ENCODE results near the gene PHKA2.

PHKA2 gene

DNA sequence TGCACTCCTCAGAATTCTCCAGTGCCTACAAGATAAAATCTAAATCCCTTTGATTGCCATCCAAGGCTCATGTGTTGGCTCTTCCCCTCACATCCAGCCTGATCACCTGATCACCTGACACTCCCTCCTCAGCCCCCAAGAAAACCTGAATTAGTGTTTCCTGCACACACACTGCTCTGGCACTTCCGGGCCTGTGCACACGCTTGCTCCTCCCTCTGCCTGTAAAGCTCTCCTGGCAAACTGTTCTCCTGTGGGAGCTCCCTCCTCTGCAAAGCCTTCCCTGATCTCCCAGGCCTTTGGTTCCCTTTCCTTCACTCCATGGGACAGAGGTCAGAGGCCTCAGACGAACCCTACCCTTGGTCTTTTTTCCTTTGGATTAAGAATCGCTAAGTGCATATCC, 19.9 kb downstream of the PHKA2 start:
- no peak for DNase-seq (ENCODE audit: low read depth)
- TF ChIP-seq, protein P1, sequence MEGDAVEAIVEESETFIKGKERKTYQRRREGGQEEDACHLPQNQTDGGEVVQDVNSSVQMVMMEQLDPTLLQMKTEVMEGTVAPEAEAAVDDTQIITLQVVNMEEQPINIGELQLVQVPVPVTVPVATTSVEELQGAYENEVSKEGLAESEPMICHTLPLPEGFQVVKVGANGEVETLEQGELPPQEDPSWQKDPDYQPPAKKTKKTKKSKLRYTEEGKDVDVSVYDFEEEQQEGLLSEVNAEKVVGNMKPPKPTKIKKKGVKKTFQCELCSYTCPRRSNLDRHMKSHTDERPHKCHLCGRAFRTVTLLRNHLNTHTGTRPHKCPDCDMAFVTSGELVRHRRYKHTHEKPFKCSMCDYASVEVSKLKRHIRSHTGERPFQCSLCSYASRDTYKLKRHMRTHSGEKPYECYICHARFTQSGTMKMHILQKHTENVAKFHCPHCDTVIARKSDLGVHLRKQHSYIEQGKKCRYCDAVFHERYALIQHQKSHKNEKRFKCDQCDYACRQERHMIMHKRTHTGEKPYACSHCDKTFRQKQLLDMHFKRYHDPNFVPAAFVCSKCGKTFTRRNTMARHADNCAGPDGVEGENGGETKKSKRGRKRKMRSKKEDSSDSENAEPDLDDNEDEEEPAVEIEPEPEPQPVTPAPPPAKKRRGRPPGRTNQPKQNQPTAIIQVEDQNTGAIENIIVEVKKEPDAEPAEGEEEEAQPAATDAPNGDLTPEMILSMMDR (IDR thresholded peaks at IDR 0.05; ENCODE audit: control insufficient read depth, insufficient read depth, low read depth, low read length, missing control alignments), result no peak
- no peak overlapping the region for H3K4me3 ChIP-seq (ENCODE audit: control insufficient read depth, low read depth, low read length)

DNA sequence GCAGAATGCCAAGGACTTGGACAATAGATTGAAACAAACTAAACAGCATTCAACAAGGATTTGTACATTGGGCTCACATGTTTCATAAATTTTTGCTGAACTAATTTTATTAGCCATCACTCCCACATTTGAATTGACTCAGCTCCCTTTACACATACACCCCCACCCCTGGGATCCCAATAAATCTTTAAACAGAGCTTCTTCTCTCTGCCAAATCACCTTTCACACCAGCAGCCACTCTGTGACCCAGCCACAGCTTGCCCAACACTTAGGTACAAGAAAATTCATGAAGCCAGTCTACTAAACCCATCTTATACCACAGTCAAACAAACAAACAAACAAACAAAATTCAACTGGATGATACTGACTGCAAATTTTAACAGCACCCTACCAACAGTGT, 21.6 kb downstream of the PHKA2 start:
- DNase-seq (ENCODE audit: low read depth), result no peak
- TF ChIP-seq, protein P1 (IDR thresholded peaks at IDR 0.05; ENCODE audit: control insufficient read depth, insufficient read depth, low read depth, low read length, missing control alignments), result no peak
- H3K4me3 ChIP-seq (ENCODE audit: control insufficient read depth, low read depth, low read length), result no peak overlapping the region

DNA sequence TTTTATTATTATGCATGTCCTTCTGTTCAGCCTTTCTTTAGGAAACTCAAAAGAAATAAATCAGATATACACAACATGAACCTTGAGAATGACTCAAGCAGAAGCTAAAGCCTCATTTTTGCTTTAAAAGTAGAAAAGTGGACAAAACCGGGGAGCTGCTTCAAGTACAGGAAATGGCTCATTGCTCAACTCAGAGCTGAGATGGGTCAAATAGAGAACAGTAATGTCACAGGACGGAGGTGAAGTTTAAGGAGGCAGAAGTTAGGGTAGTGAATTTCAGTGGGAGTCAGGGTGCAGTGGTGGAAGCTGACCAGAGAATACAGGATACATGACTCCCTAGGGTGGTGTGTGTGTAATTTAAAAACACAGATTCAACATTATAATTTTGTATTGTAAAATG, 22.2 kb downstream of the PHKA2 start:
- no peak for DNase-seq (ENCODE audit: low read depth)
- TF ChIP-seq, protein P1 (IDR thresholded peaks at IDR 0.05; ENCODE audit: control insufficient read depth, insufficient read depth, low read depth, low read length, missing control alignments), result no peak
- no peak overlapping the region for H3K4me3 ChIP-seq (ENCODE audit: control insufficient read depth, low read depth, low read length)

DNA sequence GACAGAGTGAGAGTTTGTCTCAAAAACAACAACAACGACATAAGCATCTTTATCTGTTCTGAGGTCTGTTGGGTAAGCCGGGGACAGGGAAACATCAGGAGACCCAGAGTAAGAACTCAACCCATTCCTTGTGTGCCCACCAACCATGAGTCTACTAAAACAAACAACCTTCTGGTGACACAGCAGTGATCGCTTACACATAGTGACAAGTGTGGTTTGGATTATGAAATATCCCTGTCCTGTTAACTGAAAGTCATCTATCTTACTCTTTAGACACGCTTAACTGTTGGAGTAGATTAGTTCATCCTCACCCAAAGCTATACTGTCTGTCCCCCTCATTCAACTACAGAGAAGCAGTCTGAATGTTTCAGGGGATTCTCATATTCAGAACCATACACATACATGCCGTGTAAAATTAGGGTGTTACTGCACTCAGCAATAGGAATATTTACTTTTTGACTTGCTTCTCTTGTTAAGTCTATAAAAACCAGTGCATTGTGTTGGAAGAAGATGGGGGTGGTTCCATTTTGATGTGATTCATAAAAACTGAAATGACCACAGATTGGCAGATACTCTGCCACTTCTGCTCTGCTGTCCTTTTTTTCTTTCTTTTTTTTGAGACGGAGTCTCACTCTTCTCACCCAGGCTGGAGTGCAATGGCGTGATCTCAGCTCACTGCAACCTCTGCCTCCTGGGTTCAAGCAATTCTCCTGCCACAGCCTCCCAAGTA, 27.4 kb downstream of the PHKA2 start:
- no peak overlapping the region for H3K4me3 ChIP-seq (ENCODE audit: control insufficient read depth, low read depth, low read length)
- DNase-seq (ENCODE audit: low read depth), result no peak
- TF ChIP-seq, protein P1 (IDR thresholded peaks at IDR 0.05; ENCODE audit: control insufficient read depth, insufficient read depth, low read depth, low read length, missing control alignments), result no peak

DNA sequence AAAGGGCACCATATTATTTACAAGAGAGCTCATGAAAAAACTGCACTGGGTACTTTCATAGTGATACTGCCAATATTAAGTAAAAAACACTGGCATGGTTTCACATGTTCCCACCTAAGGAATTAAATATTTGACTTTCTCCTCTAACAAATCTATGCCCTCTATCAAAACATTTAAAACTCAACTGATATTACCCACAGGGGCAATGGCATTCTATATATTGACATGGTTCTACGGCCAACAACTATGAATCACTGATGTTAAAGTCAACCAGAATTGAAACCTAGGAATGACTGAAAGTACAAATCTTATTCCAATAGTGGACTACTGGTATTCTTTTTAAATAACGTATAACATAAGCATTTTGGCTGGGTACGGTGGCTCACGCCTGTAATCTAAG, 28.2 kb downstream of the PHKA2 start:
- TF ChIP-seq, protein P1 (IDR thresholded peaks at IDR 0.05; ENCODE audit: control insufficient read depth, insufficient read depth, low read depth, low read length, missing control alignments), result no peak
- no peak for DNase-seq (ENCODE audit: low read depth)
- H3K4me3 ChIP-seq (ENCODE audit: control insufficient read depth, low read depth, low read length), result no peak overlapping the region

DNA sequence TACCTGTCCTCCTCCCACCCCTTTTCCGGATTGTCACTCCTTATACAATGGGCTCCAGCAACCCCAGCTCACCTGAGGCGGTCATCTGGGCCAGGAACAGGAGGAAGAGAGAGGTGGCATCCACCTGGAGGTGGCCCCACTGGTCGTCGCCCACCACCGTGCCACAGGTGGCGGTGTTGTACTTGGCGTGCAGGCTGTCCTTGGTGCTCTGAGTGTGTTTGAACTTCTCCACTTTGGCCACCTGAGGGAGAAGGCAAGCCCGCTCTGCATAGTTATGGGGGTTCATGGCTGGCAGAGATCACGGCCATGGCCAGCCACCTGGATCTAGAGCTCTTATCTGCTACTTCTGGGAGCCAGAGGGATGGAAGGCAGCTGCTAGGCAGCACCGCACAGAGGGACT, 32.9 kb downstream of the PHKA2 start:
- no peak for DNase-seq (ENCODE audit: low read depth)
- H3K4me3 ChIP-seq (ENCODE audit: control insufficient read depth, low read depth, low read length), result no peak overlapping the region
- TF ChIP-seq, protein P1 (IDR thresholded peaks at IDR 0.05; ENCODE audit: control insufficient read depth, insufficient read depth, low read depth, low read length, missing control alignments), result peak; percentile 3

Measured in AG09309 (cell line).